Activated CD4-positive, CD25-positive, alpha-beta regulatory T cell (primary cell): ENCODE results near the gene PSORS1C1.
"Not testable (repeated sequence)": the region's sequence is repeated elsewhere in the genome, so short reads cannot be mapped to it uniquely, and the experiment has no call there.

Experiments used
- DNase-seq, 4 experiments: peaks; one replicate each; lab custom pipeline; 2025; lab: John Stamatoyannopoulos, UW

The PSORS1C1 gene

GRCh38 chr6:31178143-31179041 lies 63.8 kb downstream of the PSORS1C1 start:
- DNase-seq, result no peak

DNA sequence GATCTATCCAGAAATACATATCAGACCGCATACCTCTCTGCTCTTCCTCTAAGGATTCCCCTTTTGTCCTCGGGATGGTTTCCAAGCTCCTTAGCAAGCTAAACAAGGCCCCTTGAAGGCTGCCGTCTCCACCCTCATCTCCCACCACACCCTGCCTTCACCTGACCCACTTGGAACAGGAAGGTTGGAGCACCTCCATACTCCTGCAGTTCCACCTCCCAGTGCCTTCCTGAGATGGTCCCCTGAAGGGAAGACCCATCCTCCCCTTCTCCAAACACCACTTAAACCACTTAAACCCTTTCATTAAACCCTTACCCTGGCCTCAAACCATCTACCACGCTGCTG lies 64.4 kb downstream of the PSORS1C1 start:
- no peak for DNase-seq

DNA sequence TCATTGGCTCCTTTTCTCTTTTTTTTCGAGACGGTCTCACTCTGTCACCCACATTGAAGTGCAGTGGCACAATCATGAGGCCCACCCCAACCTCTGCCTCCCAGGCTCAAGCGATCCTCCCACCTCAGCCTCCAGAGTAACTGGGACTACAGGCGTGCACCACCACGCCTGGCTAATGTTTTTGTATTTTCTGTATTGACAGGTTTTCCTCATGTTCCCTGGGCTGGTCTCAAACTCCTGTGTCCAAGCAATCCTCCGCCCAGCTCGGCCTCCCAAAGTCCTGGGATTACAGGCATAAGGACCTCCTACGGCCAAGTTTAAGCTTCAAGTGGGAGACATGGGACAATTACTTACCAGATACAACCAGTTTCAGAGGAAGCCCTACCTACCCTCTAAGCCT lies 65.3 kb downstream of the PSORS1C1 start:
- DNase-seq, result no peak

- DNase-seq, result peak in 3 of 4 experiments; percentile 25 to 46 (median 27)
Observed at GRCh38 chr6:31180500-31180899, 65.9 kb downstream of the PSORS1C1 start.

DNA sequence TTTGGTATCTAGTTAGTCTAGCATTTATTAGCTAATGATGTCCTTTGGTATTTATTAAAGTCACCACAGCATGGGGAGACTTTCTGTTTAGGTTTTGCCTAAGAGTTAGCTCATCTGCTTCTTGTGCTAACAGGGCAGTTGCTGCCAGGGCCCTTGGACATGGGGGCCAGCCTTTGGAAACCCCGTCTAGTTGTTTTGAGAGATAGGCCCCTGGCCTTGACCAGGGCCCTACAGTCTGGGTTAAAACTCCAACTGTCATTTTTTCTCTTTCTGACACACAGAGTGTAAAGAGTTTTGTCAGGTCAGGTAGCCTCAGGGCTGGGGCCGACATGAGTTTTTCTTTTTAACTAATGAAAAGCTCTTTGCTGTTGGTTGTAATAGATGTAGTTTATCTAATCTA lies 68.7 kb downstream of the PSORS1C1 start:
- not testable (repeated sequence) for DNase-seq

- not testable (repeated sequence) for DNase-seq
Observed at GRCh38 chr6:31183859-31184258, 69.3 kb downstream of the PSORS1C1 start.

- not testable (repeated sequence) for DNase-seq
Observed at GRCh38 chr6:31185695-31186051, 71.1 kb downstream of the PSORS1C1 start.

DNA sequence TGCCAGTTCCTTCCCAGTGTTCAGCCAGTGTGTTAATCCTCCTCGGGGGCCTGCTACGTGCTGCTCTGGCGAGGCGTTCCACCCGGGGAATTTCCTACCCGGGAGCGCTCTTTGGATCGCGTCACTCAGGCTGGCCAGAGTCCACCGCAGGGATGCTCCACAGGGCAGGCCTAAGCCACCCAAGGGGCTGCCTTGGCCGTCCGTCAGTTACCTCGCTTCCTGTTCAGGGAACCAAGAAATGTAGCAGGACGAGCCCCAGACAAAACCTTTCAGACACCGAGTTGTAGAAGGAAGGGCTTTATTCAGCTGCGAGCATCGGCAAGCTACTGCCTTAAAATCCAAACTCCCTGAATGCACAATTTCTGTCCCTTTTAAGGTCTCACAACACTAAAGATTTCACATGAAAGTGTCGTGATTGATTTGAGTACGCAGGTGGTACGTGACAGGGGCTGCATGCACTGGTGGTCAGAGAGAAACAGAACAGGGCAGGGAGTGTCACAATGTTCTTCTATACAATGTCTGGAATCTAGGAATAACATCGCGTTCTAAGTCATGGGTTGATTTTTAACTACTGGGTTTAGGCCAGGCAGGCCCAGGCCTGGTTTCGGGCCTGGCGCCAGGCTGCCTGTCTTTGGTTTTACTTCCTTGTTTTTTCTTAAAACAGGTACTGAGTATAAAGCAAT lies 71.6 kb downstream of the PSORS1C1 start:
- no peak for DNase-seq

DNA sequence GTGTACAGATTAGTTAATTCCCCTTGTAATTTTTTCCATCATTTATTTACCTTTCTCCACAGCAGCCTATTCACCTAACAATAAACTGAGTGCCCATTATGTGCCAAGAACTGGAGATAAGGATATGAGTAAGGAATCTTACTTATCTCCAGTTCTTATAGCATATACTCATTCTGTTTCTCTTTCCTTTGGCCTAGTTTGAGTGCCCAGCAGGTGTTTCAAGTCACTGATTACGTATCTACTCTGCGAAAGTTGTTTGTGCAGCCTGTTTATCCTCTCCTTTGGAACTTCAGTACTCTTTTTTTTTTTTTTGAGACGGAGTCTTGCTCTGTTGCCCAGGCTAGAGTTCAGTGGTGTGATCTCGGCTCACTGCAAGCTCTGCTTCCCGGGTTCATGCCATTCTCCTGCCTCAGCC lies 73.2 kb downstream of the PSORS1C1 start:
- no peak for DNase-seq

- DNase-seq, result not testable (repeated sequence)
Observed at GRCh38 chr6:31189223-31189622, 74.6 kb downstream of the PSORS1C1 start.
